CD14-positive monocyte (primary cell): ENCODE data around the gene SRSF8. TPM values are rescaled to one million over a fixed set of nuclear protein-coding genes. Genes with fewer than 3 reads are reported as not detected.

Source experiments
- DNase-seq, 3 donors: peaks; one replicate each; pipeline ENCODE4 v3.0.0-alpha.2; 2011 to 2022
- H2AFZ ChIP-seq: 2 replicates; pipeline ENCODE4 v1.6.0; 2012; ENCODE audit warnings: mild to moderate bottlenecking, low read depth, low read length, inconsistent platforms; ENCODE audit not compliant: insufficient read depth, poor library complexity, severe bottlenecking
- H3K27ac ChIP-seq, 2 donors: 1 replicate in 1 of 2; 2 replicates in 1 of 2; pipeline ENCODE4 v1.5.1; 2012 to 2013; ENCODE audit warnings: low read length in 2 of 2, control low read depth in 1 of 2, inconsistent platforms in 1 of 2, low read depth in 1 of 2, mild to moderate bottlenecking in 1 of 2
- H3K27me3 ChIP-seq, 2 donors: one replicate each; pipeline versions ENCODE4 v1.6.0 to v1.6.1; 2011 to 2013; ENCODE audit warnings: low read length in 2 of 2; ENCODE audit not compliant: control insufficient read depth in 2 of 2, insufficient read depth in 2 of 2
- H3K36me3 ChIP-seq, 2 donors: replicated peaks in 1 of 2; 1 replicate in 1 of 2; 2 replicates in 1 of 2; pipeline versions ENCODE4 v1.5.1 to v1.6.1; 2012 to 2013; ENCODE audit warnings: low read length in 2 of 2, control low read depth in 1 of 2, inconsistent platforms in 1 of 2, mild to moderate bottlenecking in 1 of 2; ENCODE audit not compliant: insufficient read depth in 2 of 2, control insufficient read depth in 1 of 2
- H3K4me1 ChIP-seq, 2 donors: 1 replicate in 1 of 2; 2 replicates in 1 of 2; pipeline versions ENCODE4 v1.5.1 to v1.6.1; 2012 to 2013; ENCODE audit warnings: low read length in 2 of 2, control low read depth in 1 of 2, inconsistent platforms in 1 of 2, mild to moderate bottlenecking in 1 of 2, moderate library complexity in 1 of 2; ENCODE audit not compliant: insufficient read depth in 2 of 2, control insufficient read depth in 1 of 2
- H3K4me2 ChIP-seq: replicated peaks from 2 replicates; pipeline ENCODE3; 2012; ENCODE audit warnings: low read length, moderate library complexity, mild to moderate bottlenecking; ENCODE audit not compliant: poor library complexity, severe bottlenecking; ENCODE audit errors: extremely low read depth
- H3K4me3 ChIP-seq, 3 experiments: fragments of 200-600 bp in 1 of 3; sonication (generic) in 1 of 3; replicated peaks in 1 of 3; 1 replicate in 2 of 3; 2 replicates in 1 of 3; pipeline ENCODE4 v1.5.1; 2011 to 2013; ENCODE audit warnings: low read length in 3 of 3, mild to moderate bottlenecking in 3 of 3, control low read depth in 2 of 3, low read depth in 2 of 3, inconsistent platforms in 1 of 3, moderate library complexity in 1 of 3
- H3K79me2 ChIP-seq: 2 replicates; pipeline ENCODE4 v1.6.0; 2012; ENCODE audit warnings: mild to moderate bottlenecking, control low read depth, inconsistent platforms, low read length, moderate library complexity; ENCODE audit not compliant: insufficient read depth
- H3K9ac ChIP-seq: 2 replicates; pipeline ENCODE4 v1.6.0; 2017; ENCODE audit warnings: low read length, mild to moderate bottlenecking; ENCODE audit not compliant: insufficient read depth, poor library complexity, severe bottlenecking
- H3K9me3 ChIP-seq, 2 donors: replicated peaks in 1 of 2; 1 replicate in 1 of 2; 2 replicates in 1 of 2; pipeline versions ENCODE4 v1.5.1 to v1.6.1; 2012 to 2013; ENCODE audit warnings: low read length in 2 of 2, control low read depth in 1 of 2; ENCODE audit not compliant: control insufficient read depth in 1 of 2, insufficient read depth in 1 of 2
- H4K20me1 ChIP-seq: 2 replicates; pipeline ENCODE4 v1.6.0; 2012; ENCODE audit warnings: mild to moderate bottlenecking, low read length, control low read depth, moderate library complexity; ENCODE audit not compliant: insufficient read depth
- H3K27ac Mint-ChIP-seq, 7 donors: one replicate each; pipeline ENCODE4 v1.8.0; 2020; ENCODE audit warnings: mild to moderate bottlenecking in 7 of 7, mixed read lengths in 7 of 7, moderate library complexity in 6 of 7, inconsistent platforms in 2 of 7
- H3K27me3 Mint-ChIP-seq, 3 donors: one replicate each; pipeline ENCODE4 v1.8.0; 2021 to 2022; ENCODE audit warnings: low read depth in 3 of 3, mild to moderate bottlenecking in 3 of 3, mixed read lengths in 3 of 3, moderate library complexity in 3 of 3, inconsistent platforms in 1 of 3
- H3K36me3 Mint-ChIP-seq, 2 donors: one replicate each; pipeline ENCODE4 v1.8.0; 2020; ENCODE audit warnings: mixed read lengths in 2 of 2, inconsistent platforms in 1 of 2, mild to moderate bottlenecking in 1 of 2
- H3K4me1 Mint-ChIP-seq: one replicate; pipeline ENCODE4 v1.8.0; 2020; ENCODE audit warnings: mild to moderate bottlenecking, mixed read lengths
- H3K4me3 Mint-ChIP-seq, 2 donors: one replicate each; pipeline ENCODE4 v1.8.0; 2020; ENCODE audit warnings: mild to moderate bottlenecking in 2 of 2, mixed read lengths in 2 of 2, moderate library complexity in 1 of 2
- H3K9me3 Mint-ChIP-seq, 7 donors: one replicate each; pipeline ENCODE4 v1.8.0; 2020 to 2022; ENCODE audit warnings: mixed read lengths in 7 of 7, mild to moderate bottlenecking in 6 of 7, moderate library complexity in 6 of 7, inconsistent platforms in 2 of 7
- CTCF ChIP-seq: fragments of 200-600 bp; IDR thresholded peaks from one replicate; pipeline ENCODE4 v1.8.0; 2022; ENCODE audit warnings: antibody characterized with exemption, mild to moderate bottlenecking
- WGBS: methylation state at CpG from one replicate; pipeline ENCODE4 v1.1.5; 2013; ENCODE audit warnings: missing lambda C conversion rate; ENCODE audit not compliant: insufficient coverage; 5-methylcytosine and 5-hydroxymethylcytosine counted together
- intact Hi-C, 2 donors: fragments of 100-400 bp; cut with micrococcal nuclease; formaldehyde crosslinking; loops; one replicate each; pipeline versions ENCODE4 v1.15.0 to v1.15.1; 2023
- polyA plus RNA-seq, 3 donors: library from polyadenylated mRNA; depleted of rRNA in 1 of 3; unstranded in 2 of 3; stranded (reverse) in 1 of 3; fragments of 300-500 nt in 2 of 3; fragments of >200 nt in 1 of 3; fragmentation: Illumina TruSeq in 2 of 3; gene quantifications; 1 replicate in 2 of 3; 2 replicates in 1 of 3; pipeline ENCODE4 v1.2.3, GENCODE V29; 2012 to 2021

Gene SRSF8
- polyA plus RNA-seq, 3 donors = 9.3 to 24.9 (median 24.4) TPM

GRCh38 chr11:95081010-95081409 is 14.3 kb downstream of the SRSF8 start:
- Histone ChIP-seq H3K9me3 (no peaks in the 10 kb centered on the region), H3K9ac (no peak overlapping the region), H3K36me3 (no peaks in the 10 kb centered on the region), H3K79me2 (no peaks in the 10 kb centered on the region), H3K4me2 (no peak overlapping the region), H3K4me3 (no peak overlapping the region), H3K27me3 (peaks cover 5 to 12% of the 10 kb centered on the region in 2 donors), H3K4me1 (no peaks in the 10 kb centered on the region), H2AFZ (no peak overlapping the region), H3K27ac (no peak overlapping the region), H4K20me1 (no peaks in the 10 kb centered on the region)
- DNase-seq = no peak
- no peaks in the 10 kb centered on the region for H3K36me3 Mint-ChIP-seq
- no peak overlapping the region for H3K27ac Mint-ChIP-seq
- H3K9me3 Mint-ChIP-seq = no peaks in the 10 kb centered on the region
- intact Hi-C loops = loop anchor here in 1 of 2 donors (10.0 kb wide), 1 partner anchor 684 kb away; no protein-coding TSS in a partner anchor
- peaks cover 3% of the 10 kb centered on the region for H3K4me1 Mint-ChIP-seq
- H3K4me3 Mint-ChIP-seq = no peak overlapping the region
- 67% methylated on average over 3 of the region's 5 CpGs for WGBS
- peaks cover 4 to 10% (median 6%) of the 10 kb centered on the region in 3 donors for H3K27me3 Mint-ChIP-seq
- TF ChIP-seq CTCF = no peak

- TF ChIP-seq CTCF = no peak
- WGBS = 70% methylated on average over 2 of the region's 4 CpGs
Observed at GRCh38 chr11:95081412-95081811, 14.7 kb downstream of the SRSF8 start.

More at GRCh38 chr11:95081412-95081811, 14.7 kb downstream of the SRSF8 start:
- no peak for DNase-seq
- Histone ChIP-seq H3K36me3 (no peaks in the 10 kb centered on the region), H3K4me1 (no peaks in the 10 kb centered on the region), H2AFZ (no peak overlapping the region), H3K9ac (no peak overlapping the region), H4K20me1 (no peaks in the 10 kb centered on the region), H3K9me3 (no peaks in the 10 kb centered on the region), H3K27ac (no peak overlapping the region), H3K27me3 (peaks cover 5 to 12% of the 10 kb centered on the region in 2 donors), H3K4me3 (no peak overlapping the region), H3K4me2 (no peak overlapping the region), H3K79me2 (no peaks in the 10 kb centered on the region)
- no peaks in the 10 kb centered on the region for H3K36me3 Mint-ChIP-seq
- peaks cover 4 to 10% (median 6%) of the 10 kb centered on the region in 3 donors for H3K27me3 Mint-ChIP-seq
- H3K4me1 Mint-ChIP-seq = peaks cover 2% of the 10 kb centered on the region
- no peak overlapping the region for H3K27ac Mint-ChIP-seq
- H3K9me3 Mint-ChIP-seq = no peaks in the 10 kb centered on the region
- intact Hi-C loops = loop anchor here in 1 of 2 donors (10.0 kb wide), 1 partner anchor 683 kb away; no protein-coding TSS in a partner anchor
- no peak overlapping the region for H3K4me3 Mint-ChIP-seq
